Prostate gland (tissue), 2 donors: ENCODE results near the gene TMEM207.

Source experiments
- CTCF ChIP-seq, 4 experiments: fragments of 200-600 bp in 2 of 4; fragments of 450-650 bp in 2 of 4; sonication (generic) in 2 of 4; IDR thresholded peaks; 1 replicate in 3 of 4; 2 replicates in 1 of 4; pipeline ENCODE4 v1.5.1; 2016 to 2019; ENCODE audit warnings: antibody characterized with exemption in 4 of 4, mild to moderate bottlenecking in 2 of 4, moderate library complexity in 2 of 4
- POLR2AphosphoS5 ChIP-seq: sonication (generic); formaldehyde crosslinking; IDR thresholded peaks from one replicate; pipeline ENCODE4 v1.6.1; 2017; ENCODE audit warnings: antibody characterized with exemption

- TF ChIP-seq POLR2AphosphoS5 (no peak), CTCF (IDR thresholded peaks at IDR 0.05) (no peak)
Observed at GRCh38 chr3:190494907-190495306, 45.2 kb upstream of the TMEM207 start.
